ENCODE results near the gene SLC25A41.
"Not testable (repeated sequence)": the region's sequence is repeated elsewhere in the genome, so short reads cannot be mapped to it uniquely, and the experiment has no call there.

SLC25A41 gene

DNA sequence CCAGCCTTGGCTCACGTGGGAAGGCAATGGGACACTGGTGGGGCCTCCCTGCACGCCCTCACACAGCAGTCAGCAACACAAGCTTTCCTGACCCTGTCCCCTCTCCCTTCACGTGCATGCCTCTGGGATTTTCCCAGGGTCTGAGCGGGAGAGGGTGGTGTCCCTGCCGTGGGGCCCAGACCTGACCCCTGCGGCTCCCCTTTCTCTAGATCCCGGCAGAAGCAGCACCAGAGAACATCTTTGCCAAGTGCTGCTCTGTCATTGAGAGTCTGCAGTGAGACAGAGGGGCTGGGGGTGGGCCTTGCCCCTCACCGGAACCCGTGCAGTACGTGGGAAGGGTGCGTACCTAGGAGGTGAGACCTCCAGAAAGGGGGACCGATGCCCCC lies 21.5 kb downstream of the SLC25A41 start:
- DNase-seq (ENCODE audit: low read depth in 3 of 3): no peak

DNA sequence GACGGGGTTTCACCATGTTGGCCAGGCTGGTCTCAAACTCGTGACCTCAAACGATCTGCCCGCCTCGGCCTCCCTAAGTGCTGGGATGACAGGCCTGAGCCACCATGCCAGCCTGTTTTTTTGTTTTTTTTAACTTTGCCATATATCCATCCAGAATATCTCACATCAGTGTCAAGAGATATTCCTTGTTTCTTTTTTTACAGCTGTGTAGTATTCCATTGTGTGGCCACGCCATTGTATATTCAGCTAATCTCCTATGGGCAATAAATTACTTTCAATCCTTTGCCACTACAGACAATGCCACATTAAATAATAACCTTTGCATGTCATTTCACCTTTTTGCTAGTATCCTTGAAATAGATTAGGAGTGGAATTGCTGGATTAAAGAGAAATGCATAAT lies 24.2 kb downstream of the SLC25A41 start:
- no peak for DNase-seq (ENCODE audit: low read depth in 3 of 3)

DNA sequence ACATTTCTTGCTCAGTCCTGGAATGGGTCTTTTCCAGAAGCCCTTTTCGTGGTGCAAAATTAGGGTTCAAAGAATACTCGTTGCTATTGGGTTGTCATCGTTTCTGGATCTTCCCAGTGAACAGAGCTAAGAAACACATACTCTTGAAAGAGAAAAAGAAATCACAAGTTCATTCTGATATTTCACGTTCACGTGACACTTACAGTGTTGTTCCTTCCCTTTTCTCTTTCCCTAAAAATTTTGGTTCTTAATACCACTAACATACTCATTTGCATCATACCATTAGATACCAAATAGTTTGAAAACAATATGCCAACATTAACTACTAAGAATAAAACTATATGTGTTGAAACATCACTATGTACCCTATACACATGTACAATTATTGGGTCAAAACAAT lies 27.2 kb downstream of the SLC25A41 start:
- DNase-seq (ENCODE audit: low read depth in 3 of 3): no peak

DNA sequence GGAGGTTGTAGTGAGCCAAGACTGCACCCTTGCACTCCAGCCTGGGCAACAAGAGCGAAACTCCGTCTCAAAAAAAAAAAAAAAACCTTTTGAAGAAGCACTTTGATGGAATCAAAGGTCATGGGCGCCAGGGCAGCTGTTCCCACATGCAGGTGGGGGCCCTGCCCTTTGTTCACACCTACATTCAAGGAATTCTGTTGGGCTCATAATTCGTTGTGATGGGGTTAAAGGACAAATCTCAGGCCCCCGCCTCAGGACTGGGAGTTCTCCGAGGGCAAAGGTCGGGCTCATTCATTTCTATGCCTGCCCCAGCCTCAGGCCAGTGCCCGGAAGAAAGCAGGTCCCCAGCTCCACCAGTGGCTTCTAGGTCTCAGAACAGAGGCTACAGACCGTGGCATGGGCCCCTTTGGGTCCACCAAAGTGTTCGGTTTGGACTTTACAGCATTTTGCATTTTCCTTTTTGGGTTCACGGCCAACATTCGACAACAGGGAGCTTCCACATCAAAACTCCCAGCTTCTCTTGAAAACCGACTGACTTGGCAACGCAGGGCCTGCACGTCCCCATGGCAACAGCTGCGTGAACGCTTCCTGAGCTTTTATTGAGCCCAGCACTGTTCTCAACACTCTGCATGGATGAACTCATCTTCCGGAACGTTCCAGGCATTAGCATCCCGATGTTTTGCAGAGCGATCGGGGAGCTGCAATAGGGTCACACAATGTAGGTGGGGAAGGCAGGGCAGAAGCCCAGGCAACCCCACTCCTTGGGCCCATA lies 30.5 kb downstream of the SLC25A41 start:
- no peak for DNase-seq (ENCODE audit: low read depth in 3 of 3)

DNA sequence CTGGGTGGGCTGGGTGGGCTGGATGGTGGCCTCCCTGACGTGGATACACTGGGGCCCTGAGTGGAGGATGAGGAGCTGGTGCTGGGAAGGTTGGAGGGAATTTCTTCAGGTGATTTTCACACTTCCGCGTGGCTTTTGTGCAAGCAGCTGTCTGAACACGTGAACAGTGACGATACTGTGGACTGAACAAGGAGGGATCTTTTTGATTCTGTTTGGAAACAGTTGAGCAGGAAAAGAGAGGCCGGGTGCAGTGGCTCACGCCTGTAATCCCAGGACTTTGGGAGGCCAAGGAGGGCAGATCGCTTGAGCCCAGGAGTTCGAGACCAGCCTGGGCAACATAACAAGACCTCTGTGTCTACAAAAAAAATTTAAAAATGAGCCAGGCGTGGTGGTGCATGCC lies 31.5 kb downstream of the SLC25A41 start:
- DNase-seq (ENCODE audit: low read depth in 3 of 3): no peak

DNA sequence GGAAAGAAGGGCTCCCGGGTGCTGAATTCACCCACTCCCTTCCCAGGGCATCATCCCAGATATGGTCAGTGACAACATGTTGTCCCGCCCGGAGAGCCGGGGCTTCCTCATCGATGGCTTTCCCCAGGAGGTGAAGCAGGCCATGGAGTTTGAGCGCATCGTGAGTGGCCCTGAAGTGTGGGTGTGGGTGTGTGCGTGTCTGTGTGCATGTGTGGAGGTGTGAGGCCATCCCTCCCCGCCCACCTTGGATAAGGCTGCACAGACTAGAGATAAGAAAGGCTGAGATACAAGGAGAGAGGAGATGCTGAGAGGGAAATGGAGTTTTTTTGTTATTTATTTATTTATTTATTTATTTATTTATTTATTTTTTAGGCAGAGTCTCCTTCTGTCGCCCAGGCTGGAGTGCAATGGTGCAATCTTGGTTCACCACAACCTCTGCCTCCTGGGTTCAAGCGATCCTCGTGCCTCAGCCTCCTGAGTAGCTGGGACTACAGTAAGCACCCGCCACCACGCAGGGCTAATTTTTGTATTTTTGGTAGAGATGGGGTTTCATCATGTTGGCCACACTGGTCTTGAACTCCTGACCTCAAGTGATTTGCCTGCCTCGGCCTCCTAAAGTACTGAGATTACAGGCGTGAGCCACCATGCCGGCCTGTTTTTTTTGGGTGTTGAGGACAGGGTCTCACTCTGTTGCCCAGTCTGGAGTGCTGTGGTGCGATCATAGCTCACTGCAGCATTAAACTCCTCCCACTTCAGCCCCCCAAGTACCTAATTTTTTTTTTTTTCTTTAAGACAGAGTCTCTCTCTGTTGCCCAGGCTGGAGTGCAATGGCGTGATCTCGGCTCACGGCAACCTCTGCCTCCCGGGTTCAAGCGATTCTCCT lies 33.3 kb downstream of the SLC25A41 start:
- DNase-seq (ENCODE audit: low read depth in 3 of 3): not testable (repeated sequence)

DNA sequence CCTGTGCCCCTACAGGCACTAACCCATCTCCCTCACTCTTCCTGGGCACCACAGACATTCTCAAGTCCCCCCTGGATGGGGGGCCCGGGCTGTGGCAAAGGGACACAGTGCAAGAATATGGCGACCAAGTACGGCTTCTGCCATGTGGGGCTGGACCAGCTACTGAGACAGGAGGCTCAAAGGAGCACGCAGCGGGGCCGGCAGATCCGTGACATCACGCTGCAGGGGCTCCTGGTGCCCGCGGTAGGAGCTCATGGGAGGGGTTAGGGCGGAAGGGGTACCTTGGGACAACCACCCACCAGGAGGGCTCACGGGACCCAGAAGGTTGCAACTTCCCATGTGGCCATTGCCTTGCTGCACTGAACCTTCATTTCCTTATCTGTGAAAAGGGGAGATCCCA lies 37.3 kb downstream of the SLC25A41 start:
- no peak for DNase-seq (ENCODE audit: low read depth in 3 of 3)

DNA sequence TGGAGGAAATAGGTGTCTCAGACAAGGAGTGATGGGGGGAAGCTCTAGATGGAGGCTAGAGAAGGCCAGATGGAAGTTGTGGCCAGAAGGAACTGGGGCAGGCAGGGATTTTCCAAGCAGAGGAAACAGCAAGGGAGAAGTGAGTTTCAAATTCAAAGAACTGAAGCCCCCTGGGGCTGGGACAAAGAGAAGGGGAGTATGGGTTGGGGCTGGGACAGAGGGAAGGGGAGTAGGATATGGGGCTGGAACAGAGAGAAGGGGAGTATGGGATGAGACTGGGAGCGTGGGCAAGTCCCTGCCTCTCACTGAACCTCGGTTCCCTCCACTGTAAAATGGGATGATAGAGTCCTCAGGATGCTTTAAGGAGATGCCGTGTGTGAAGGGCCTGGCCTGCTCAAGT lies 38.7 kb downstream of the SLC25A41 start:
- no peak for DNase-seq (ENCODE audit: low read depth in 3 of 3)

DNA sequence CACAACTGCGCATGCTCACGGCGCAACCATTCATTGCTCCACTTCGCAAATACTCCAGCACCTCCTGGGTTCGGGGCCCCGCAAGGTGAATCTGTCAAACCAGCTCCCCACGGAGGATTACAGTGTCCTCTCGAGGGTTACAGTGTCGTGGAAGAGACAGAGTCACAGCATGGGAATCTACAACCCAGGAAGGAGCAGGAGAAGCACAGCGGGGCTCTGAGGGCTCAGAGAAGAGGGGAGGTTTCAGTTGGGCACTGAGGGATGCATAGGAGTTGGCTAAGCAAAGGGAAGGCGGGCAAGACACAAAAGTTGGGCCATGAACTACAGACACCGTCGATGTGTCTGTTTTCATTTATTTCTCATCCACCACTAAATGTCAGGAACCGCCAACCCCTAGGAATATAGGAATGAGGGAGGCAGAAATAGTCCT lies 39.6 kb downstream of the SLC25A41 start:
- DNase-seq (ENCODE audit: low read depth in 3 of 3): peak in 2 of 3 donors; percentile 59 to 72

DNA sequence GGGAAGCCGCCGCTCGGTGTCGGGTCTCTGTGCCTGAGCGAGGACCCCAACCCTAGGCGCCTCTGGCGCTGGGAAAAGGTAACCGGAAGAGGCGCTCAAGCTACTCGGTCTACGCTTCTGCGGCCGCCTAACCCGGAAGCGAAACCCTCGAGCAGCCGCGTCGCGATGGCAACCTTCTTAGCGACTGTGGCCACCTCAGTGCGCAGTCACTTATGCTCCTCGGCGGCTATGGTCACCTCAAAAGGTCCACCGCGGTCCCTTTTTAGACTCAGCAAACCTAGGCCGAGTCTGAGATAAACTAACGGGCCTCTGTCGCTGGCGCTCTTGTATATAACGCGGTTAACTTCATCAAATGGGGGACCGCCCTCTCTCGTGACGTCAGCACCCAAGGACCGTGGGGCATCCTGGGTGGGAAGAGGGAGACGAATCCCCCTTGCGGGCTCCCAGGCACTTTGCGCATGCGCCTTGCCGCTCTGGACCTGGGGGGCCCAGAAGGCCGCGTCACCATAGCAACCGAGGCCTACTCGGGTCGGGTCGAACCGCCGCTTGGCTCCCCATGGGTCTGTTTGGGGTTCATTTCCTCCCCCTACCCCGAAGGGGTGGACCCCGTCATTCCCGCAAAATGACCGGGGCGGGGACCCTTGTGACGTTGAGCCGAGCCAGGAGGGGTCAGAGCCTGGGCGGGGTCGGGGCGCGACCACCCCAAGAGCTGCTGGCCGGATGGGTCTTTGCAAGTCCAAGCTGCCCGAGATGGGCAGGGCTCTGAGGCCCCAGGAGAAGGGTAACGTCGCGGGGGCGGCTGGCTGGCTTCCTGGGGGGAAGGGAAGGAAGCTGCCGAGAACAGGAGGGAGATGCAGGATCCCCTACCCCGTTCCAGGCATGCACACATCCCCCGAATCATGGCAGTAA lies 40.2 kb downstream of the SLC25A41 start, which contains the start of gene GTF2F1:
Gene GTF2F1 (minus strand): TSS at position 91 of the 909 bp plus-strand sequence. CDS start 169 bp downstream, outside the sequence.
- peak; percentile 85 to 90 (median 87) for DNase-seq (ENCODE audit: low read depth in 3 of 3)

DNA sequence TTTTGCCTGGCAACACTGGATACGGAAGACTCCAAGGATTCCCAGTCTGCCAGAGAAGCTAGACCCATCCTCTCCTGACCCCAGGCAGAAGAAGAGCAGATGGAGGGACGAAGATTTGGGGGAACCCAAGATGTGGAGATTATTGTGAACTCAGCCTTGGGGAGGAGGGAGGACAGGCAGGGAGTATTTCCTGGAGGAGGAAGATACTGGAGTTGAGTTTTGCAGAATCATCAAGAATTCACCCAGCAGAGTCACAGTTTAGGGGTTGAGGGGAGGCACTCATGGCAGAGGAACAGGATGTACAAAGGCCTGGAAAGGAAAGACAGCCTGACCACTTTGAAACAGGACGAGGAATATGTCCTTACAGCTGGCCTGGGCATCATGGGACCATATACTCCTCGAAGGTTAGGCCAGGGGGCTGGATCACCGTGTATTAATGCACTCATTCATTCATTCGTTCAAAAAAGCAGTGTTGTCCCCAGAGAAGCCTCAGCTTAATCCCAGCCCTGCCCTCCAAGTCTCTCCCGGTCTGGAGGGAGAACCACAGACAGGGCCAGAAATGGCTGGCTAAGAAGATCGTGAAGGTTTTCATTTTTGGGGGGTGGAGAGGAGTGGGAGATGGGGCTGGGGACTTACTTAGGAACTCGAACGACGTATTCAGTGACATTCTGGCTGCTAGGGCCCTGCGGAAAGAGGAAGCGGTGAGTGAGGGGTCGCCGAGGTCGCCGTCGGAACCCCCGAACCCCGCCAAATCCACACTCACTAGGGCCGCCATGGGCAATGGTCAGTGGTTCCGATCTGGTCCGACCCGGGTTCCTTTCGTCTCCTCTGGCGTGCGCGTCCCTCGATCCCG lies 41.1 kb downstream of the SLC25A41 start:
- no peak for DNase-seq (ENCODE audit: low read depth in 3 of 3)

DNA sequence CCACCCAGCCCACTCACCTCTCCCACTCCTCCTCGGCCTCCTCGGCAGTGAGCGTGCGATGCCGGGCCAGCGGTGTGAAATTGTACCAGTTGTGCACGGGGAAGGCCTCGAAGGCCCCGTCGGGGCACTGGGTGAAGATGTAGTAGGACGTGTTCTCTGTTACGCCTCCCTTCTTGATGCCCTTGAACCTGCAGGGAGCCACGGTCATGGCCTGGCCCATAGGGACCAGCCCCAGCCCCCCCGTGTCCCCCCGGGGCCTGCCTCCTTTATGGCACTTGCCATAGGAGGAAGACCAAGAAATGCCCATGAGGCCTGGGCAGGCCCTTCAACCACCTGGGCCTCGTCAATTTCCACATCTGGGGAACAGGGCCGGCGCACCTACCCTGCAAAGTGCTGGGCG lies 46.2 kb downstream of the SLC25A41 start:
- DNase-seq (ENCODE audit: low read depth in 3 of 3): no peak

DNA sequence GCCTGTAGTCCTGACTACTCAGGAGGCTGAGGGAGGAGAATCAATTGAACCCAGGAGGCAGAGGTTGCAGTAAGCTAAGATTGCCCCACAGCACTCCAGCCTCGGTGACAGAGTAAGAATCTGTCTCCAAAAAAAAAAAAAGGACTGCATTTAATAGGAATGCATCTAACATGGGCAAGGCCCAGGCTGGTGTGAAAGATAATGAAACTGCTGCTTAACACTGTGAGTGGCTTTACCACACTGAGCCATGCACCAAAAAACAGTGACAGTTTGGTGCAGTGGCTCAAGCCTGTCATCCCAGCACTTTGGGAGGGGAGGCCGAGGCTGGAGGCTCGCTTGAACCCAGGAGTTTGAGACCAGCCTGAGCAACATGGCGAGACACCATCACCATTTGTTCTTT lies 49.2 kb downstream of the SLC25A41 start:
- no peak for DNase-seq (ENCODE audit: low read depth in 3 of 3)

DNA sequence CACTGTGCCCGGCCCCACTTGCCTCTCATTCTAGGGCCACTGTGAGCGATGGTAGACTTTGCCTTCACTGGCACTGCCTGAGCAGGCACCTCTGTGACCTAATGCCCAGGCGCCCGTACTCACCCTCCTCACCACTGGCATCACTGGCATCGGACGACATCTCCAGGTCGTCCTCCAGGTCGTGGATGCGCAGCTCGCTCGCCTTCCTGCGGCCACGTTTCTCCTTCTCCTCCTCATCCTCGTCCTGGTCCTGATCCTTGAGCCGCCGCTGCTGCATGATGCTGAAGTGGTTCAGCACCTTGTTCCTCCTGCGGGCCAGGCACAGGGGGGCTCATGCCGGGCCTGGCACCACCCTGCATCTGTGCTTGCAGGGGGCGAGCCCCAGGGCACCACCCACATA lies 50.4 kb downstream of the SLC25A41 start:
- no peak for DNase-seq (ENCODE audit: low read depth in 3 of 3)

DNA sequence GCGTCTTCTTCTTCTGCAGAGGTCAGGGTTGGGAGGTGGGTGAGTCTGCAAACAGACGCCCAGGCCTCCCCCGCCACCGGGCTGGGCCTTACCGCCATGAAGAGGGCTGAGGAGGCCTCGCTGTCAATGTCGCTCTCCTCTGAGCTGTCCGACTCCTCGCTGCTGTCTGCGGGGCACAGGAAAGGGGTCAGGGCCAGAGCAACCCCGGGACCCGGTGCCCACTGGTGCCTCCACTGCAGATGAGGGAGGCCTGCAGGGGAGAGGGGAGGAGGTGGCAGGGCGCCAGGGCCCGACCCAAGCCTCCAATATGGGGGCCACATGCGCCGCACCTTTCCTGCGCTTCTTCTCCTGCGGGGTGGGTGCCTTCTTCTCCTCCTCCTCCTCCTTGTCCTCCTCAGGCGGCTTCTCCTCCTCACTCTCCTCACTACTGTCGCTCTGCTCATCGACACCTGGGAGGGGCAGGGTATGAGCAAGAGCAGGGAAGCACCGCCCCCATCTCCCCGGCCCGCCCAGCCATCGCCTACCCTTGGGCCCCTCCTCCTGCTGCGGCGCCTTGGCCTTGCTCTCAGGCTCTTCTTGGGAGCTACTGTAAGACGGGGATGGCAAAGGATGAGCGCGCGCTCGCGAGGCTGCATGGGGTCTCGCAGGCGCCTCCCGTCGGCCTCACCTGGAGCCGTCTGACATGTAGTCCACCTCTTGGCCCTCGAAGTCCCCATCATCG lies 52.4 kb downstream of the SLC25A41 start:
- DNase-seq (ENCODE audit: low read depth in 3 of 3): no peak

DNA sequence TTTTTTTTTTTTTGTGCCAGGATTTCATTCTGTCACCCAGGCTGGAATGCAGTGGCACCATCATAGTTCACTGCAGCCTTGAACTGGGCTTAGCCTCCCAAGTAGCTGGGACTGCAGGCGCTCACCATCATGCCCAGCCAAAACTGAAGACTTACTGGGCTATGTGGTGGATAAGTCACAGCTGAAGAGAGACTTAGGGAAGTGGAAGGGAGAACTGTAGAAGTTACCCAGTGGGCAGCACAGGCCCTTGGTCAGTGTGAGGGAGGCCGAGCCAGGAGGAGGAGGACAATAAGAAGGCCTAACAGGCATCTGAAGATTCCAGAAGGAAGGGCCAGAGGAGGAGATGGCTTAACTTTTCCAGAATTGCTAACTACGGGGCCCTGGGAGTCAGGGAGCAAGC lies 53.8 kb downstream of the SLC25A41 start:
- DNase-seq (ENCODE audit: low read depth in 3 of 3): no peak

DNA sequence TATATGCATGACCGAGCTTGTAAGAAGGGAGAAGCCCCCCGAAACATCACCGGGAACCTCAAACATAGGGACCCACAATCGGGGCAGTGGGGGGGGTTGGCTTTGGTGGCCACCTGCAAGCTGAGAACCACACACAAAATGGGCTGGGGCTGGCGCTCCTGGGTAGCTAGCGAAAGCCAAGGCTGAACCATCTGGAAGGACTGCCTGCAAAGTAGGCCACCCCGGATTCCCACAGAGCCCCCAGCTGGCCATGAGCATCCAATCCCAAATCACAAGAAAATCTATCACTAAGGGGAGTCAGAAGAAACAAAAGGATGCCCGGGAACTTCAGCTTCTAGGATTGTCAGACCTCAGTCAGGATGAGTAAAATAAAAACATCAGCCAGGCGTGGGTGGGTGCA lies 55.1 kb downstream of the SLC25A41 start:
- DNase-seq (ENCODE audit: low read depth in 3 of 3): no peak

DNA sequence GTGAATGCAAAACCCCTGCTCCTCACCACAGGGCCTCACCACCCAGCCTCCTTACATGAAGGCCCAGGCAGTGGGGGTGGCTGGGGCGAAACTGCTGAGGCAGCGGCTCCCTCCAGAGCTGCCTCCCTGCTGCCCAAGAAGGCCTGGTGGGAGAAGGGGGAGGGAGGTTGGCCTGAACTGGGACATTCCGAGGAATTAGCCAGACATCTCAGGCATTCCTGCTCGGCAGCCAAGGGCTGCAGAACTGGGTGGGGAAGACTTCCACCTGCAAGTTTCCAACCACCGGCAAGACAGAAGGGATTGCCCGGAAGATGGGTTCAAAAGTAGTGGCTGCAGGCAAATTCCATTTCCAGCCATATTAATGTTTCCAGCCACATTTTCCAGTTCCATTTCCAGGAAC lies 55.5 kb downstream of the SLC25A41 start:
- DNase-seq (ENCODE audit: low read depth in 3 of 3): no peak

DNA sequence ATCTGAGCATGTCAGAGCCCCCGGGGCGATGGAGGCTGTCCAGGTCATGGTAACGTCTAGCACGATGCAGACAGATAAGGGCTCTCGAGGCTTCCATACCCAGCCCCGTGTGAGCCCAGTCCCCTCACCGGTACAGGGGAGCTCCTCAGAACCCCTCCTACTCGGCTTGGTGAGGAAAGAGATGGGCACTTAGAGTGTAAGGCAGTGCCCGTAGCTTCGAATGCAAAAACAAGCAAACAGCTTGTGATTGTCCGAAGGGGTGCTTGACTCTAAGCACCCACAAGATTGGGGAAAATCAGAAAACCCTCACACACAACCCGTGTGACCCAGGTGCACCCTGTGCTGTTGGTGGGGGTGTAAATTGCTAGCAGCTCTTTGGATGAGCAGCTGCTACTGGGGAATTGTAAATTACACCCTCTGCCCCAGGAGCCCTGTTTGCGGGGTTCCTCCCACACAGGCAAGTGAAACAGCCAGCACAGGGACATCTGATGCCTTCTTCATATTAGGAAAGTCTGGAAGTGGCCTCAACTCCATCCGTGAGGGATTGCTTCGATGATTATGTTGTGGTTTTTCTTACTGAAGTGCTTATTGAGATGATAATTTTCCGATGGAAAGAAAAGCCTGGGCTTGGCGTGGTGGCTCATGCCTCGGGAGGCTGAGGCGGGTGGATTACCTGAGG lies 56.9 kb downstream of the SLC25A41 start:
- DNase-seq (ENCODE audit: low read depth in 3 of 3): no peak
